Epithelial cell of esophagus (primary cell): ENCODE results near the gene TMEM164.

Source experiments
- DNase-seq: peaks from one replicate; pipeline ENCODE4 v3.0.0; 2010; ENCODE audit warnings: low read depth
- H3K4me3 ChIP-seq: 2 replicates; pipeline ENCODE4 v1.5.1; 2011; ENCODE audit warnings: mild to moderate bottlenecking, low read length, control low read depth
- TF ChIP-seq, protein P1 (sequence below): IDR thresholded peaks from 2 replicates; pipeline ENCODE4 v1.5.1; 2011; ENCODE audit warnings: low read depth, mild to moderate bottlenecking, low read length, control low read depth, inconsistent platforms; ENCODE audit not compliant: insufficient read depth; ENCODE audit errors: missing control alignments

Gene TMEM164

DNA sequence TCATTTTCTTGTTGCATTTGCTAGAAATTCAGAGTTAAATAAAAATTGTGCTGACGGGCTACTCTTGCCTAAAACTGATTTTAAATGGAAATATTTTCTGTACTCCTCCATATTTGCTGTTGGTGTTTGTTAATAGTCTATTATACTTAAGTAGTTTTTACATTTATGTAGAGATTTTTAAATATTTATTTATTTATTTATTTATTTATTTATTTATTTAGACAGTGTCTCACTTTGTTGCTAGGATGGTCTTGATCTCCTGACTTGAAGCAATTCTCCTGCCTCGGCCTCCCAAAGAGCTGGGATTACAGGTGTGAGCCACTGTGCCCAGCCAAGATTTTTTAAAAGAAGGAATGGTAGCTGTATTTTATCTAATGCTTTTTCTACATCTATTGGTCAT, 68.1 kb downstream of the TMEM164 start:
- no peak overlapping the region for H3K4me3 ChIP-seq
- TF ChIP-seq, protein P1, sequence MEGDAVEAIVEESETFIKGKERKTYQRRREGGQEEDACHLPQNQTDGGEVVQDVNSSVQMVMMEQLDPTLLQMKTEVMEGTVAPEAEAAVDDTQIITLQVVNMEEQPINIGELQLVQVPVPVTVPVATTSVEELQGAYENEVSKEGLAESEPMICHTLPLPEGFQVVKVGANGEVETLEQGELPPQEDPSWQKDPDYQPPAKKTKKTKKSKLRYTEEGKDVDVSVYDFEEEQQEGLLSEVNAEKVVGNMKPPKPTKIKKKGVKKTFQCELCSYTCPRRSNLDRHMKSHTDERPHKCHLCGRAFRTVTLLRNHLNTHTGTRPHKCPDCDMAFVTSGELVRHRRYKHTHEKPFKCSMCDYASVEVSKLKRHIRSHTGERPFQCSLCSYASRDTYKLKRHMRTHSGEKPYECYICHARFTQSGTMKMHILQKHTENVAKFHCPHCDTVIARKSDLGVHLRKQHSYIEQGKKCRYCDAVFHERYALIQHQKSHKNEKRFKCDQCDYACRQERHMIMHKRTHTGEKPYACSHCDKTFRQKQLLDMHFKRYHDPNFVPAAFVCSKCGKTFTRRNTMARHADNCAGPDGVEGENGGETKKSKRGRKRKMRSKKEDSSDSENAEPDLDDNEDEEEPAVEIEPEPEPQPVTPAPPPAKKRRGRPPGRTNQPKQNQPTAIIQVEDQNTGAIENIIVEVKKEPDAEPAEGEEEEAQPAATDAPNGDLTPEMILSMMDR: no peak
- DNase-seq: no peak

DNA sequence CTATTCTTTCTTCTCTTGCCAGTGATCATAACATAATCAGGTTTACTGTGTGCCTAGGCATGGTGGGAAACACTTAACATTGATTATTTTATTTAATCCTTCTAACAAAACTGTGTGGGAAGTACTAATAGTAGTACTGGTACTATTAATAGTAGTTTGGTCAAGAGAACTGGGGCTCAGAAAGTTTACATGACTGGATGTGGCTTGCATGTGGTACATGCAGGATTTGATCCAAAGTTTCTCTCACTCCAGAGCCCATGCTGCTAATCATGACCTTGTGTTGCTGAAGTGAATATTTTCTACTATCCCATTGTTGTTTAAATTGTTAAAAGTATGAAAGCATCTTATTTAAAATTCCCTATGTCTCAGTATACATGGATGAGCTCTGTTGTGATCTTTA, 78.4 kb downstream of the TMEM164 start:
- no peak overlapping the region for H3K4me3 ChIP-seq
- DNase-seq: no peak
- TF ChIP-seq, protein P1: no peak

DNA sequence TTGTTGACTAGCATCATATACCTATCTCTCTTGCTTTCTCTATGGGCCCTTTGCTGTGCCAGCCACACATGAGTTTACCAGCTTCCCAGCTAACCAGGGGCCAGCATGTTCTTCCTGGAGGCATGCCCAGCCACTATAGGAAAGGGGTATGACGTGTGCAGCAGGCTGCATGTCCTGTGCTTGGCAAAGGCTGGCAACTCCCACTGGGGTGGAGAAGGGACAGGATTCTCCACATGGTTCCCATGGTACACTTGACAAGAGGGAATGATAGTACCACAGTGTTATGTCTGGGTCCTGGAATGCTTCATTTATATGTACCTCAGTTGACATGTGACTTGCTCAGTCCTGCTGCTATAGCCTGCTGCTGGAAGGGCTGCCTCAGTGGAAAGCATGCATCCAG, 78.8 kb downstream of the TMEM164 start:
- no peak overlapping the region for H3K4me3 ChIP-seq

DNA sequence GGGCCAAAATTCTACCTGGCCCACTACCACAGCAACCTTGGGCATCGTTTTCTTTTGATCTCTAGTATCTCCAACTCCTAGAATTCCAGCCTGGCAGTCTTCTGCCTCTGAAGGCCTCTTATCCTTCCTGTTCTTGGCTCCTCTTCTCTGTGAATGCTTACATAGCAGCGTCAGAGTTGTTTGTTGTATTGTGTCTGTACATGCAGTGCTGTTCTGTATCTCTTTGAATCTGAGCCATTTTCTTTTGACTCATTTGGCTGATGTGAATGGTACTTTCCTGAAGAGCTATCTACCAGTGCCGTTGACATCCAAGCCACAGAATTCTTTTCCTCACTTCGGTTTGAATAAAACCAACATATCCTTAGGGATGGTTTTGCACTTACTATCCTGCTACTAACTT, 79.2 kb downstream of the TMEM164 start:
- TF ChIP-seq, protein P1: no peak
- DNase-seq: peak; percentile 85
- H3K4me3 ChIP-seq: no peak overlapping the region

More for the DNA sequence above, 78.8 kb downstream of the TMEM164 start:
- TF ChIP-seq, protein P1: no peak
- peak; percentile 73 for DNase-seq

DNA sequence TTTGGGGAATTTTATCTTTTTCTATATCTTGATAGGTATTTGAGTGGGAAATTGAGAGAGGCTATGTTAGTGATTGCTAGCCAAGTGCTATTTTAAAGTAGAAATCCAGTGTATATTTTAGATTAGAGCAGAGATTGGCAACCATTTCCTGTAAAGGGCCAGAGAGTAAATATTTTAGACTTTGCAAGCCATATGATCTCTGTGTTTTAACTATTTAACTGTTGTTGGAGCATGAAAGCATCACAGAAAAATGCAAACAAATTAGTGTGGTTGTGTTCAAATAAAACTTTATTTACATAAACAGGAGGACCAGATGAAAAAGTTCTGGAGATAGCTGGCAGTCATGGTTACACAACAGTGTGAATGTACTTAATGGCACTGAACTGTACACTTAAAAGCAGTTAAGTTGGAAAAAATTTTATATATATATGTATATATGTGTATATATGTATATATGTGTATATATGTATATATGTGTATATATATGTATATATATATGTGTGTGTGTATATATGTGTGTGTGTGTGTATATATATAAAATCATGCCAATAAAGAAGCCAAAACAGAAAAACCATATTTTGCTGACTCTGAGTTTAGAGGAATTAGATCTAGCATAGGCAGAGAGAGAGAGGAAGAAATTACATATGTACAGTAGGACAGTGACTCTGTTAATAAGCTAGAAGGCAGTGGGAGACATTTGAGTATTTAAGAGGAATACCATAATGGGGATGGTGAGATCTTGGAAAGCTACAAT, 83.4 kb downstream of the TMEM164 start:
- no peak overlapping the region for H3K4me3 ChIP-seq
- peak; percentile 8 for DNase-seq
- TF ChIP-seq, protein P1: no peak

DNA sequence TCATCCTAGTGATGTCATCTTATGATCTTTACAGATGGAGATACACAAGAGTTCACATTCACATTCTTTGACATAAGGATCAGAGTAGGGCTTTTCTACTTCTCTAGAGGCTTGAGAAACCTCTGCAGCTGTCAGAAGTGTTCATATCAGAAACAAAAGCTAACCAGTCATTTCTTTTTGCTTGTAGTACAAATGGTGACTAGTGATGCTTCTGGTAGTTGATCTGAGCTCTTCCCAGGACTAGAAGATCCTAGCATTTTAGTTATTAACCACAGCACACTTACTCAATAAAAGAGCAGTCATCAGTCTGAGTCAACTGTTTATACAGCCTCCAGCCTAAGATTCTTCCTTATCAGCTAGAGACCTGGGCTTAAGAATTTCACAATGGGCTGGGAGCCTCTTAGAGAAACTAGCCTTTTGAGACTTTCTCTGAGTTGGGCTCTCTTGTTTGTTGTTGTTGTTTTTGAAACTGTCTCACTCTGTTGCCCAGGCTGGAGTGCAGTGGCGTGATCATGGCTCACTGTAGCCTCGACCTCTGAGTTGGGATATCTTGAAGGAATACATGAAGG, 84.1 kb downstream of the TMEM164 start:
- DNase-seq: peak; percentile 92
- TF ChIP-seq, protein P1: no peak
- H3K4me3 ChIP-seq: no peak overlapping the region
